ENCODE results near the gene ABHD8.

ABHD8 gene

GRCh38 chr19:17306285-17306714, 3.1 kb upstream of the ABHD8 start:
- no peak for TF ChIP-seq CTCF (conservative IDR thresholded peaks at IDR 0.05)
- peak; percentile 57; the same call in 1 of the 2 replicates for TF ChIP-seq ZFX (IDR thresholded peaks at IDR 0.05)
- peak overlapping the region; percentile 92 for H3K27ac ChIP-seq

- TF ChIP-seq ZFX (IDR thresholded peaks at IDR 0.05), result peak; percentile 88
- TF ChIP-seq CTCF (conservative IDR thresholded peaks at IDR 0.05), result peak; percentile 95
- peak within 1 kb of the TSS; percentile 92 for H3K27ac ChIP-seq
Observed at GRCh38 chr19:17305517-17306284, 2.5 kb upstream of the ABHD8 start, which contains the start of gene MRPL34. Gene MRPL34, plus strand, starts transcription at chr19:17305872. Its CDS starts 21 bp downstream, at chr19:17305893.

GRCh38 chr19:17305216-17305516, 1.9 kb upstream of the ABHD8 start:
- TF ChIP-seq CTCF (conservative IDR thresholded peaks at IDR 0.05), result no peak
- no peak for TF ChIP-seq ZFX (IDR thresholded peaks at IDR 0.05)
- peak overlapping the region; percentile 92 for H3K27ac ChIP-seq

- TF ChIP-seq ZFX (IDR thresholded peaks at IDR 0.05) (no peak), CTCF (conservative IDR thresholded peaks at IDR 0.05) (no peak)
- peak overlapping the region; percentile 92 for H3K27ac ChIP-seq
Observed at GRCh38 chr19:17304386-17305215, 1.4 kb upstream of the ABHD8 start.

- peak overlapping the region; percentile 81 for H3K27ac ChIP-seq
- TF ChIP-seq CTCF (conservative IDR thresholded peaks at IDR 0.05) (no peak), ZFX (IDR thresholded peaks at IDR 0.05) (no peak)
Observed at GRCh38 chr19:17303940-17304267, 679 bp upstream of the ABHD8 start.

GRCh38 chr19:17302391-17303166, 646 bp downstream of the ABHD8 start:
- TF ChIP-seq ZFX (IDR thresholded peaks at IDR 0.05) (no peak), CTCF (conservative IDR thresholded peaks at IDR 0.05) (no peak)
- peak overlapping the region; percentile 81 for H3K27ac ChIP-seq

Measured in C4-2B (cell line).